DND-41 (cell line): ENCODE measurements around the gene ADRA2B.

Source experiments
- ATAC-seq: fragments of 200-7000 bp; cut with Tn5 transposase; 3 replicates; pipeline ENCODE4 v1.9.1; 2021; ENCODE audit warnings: low read depth; ENCODE audit not compliant: insufficient read depth
- DNase-seq: peaks from one replicate; pipeline ENCODE4 v3.0.0-alpha.2; 2020
- H2AFZ ChIP-seq: 2 replicates; pipeline ENCODE4 v1.6.0; 2012; ENCODE audit warnings: low read depth, low read length
- H3K27ac ChIP-seq: 2 replicates; pipeline ENCODE4 v1.5.1; 2012; ENCODE audit warnings: low read length, inconsistent platforms
- H3K27me3 ChIP-seq: fragments of 200-600 bp; sonication (generic); 2 replicates; pipeline ENCODE4 v1.6.0; 2012; ENCODE audit warnings: low read length, mild to moderate bottlenecking, inconsistent platforms; ENCODE audit not compliant: insufficient read depth, poor library complexity
- H3K36me3 ChIP-seq: 2 replicates; pipeline ENCODE4 v1.5.1; 2012; ENCODE audit warnings: low read length, inconsistent platforms; ENCODE audit not compliant: insufficient read depth
- H3K4me1 ChIP-seq: 2 replicates; pipeline ENCODE4 v1.5.1; 2012; ENCODE audit warnings: mild to moderate bottlenecking, low read length; ENCODE audit not compliant: insufficient read depth
- H3K4me2 ChIP-seq: 2 replicates; pipeline ENCODE4 v1.6.0; 2012; ENCODE audit warnings: mild to moderate bottlenecking, moderate library complexity, low read length, inconsistent platforms; ENCODE audit not compliant: insufficient read depth
- H3K4me3 ChIP-seq, 2 experiments: fragments of 200-600 bp in 1 of 2; shearing (Covaris generic) in 1 of 2; 2 replicates each; pipeline ENCODE4 v1.5.1; 2012 to 2016; ENCODE audit warnings: inconsistent platforms in 2 of 2, low read length in 2 of 2, mild to moderate bottlenecking in 2 of 2, low read depth in 1 of 2, moderate library complexity in 1 of 2
- H3K79me2 ChIP-seq: 2 replicates; pipeline ENCODE4 v1.6.0; 2012; ENCODE audit warnings: low read length, inconsistent platforms; ENCODE audit not compliant: insufficient read depth
- H3K9ac ChIP-seq: 2 replicates; pipeline ENCODE4 v1.6.0; 2012; ENCODE audit warnings: low read depth, mild to moderate bottlenecking, inconsistent platforms, low read length, moderate library complexity
- H3K9me3 ChIP-seq: 2 replicates; pipeline ENCODE4 v1.5.1; 2012; ENCODE audit warnings: low read length, moderate library complexity, mild to moderate bottlenecking, inconsistent platforms; ENCODE audit not compliant: insufficient read depth, severe bottlenecking
- H4K20me1 ChIP-seq: 2 replicates; pipeline ENCODE4 v1.6.0; 2012; ENCODE audit warnings: low read length; ENCODE audit not compliant: insufficient read depth
- CTCF ChIP-seq: IDR thresholded peaks from 2 replicates; pipeline ENCODE4 v1.5.1; 2012; ENCODE audit warnings: borderline replicate concordance, low read length, moderate library complexity, mild to moderate bottlenecking; ENCODE audit not compliant: poor library complexity, severe bottlenecking; ENCODE audit errors: extremely low read depth
- EZH2 ChIP-seq: IDR thresholded peaks from 3 replicates; pipeline ENCODE4 v1.6.1; 2012; ENCODE audit warnings: borderline replicate concordance, low read depth, mild to moderate bottlenecking, moderate library complexity, low read length, inconsistent platforms; ENCODE audit not compliant: severe bottlenecking

The ADRA2B gene

GRCh38 chr2:96135171-96135570 is 18.8 kb upstream of the ADRA2B start:
- ATAC-seq: no peak
- 0 out of 2 replicates have a peak, but pooled peaks cover 5% of the 10 kb centered on the region for H4K20me1 ChIP-seq

GRCh38 chr2:96134421-96134820 is 18.1 kb upstream of the ADRA2B start:
- no peak for TF ChIP-seq EZH2
- no peak for TF ChIP-seq CTCF

More at GRCh38 chr2:96135171-96135570, 18.8 kb upstream of the ADRA2B start:
- Histone ChIP-seq H3K27ac (no peak overlapping the region), H3K4me3 (no peak overlapping the region), H2AFZ (no peak overlapping the region), H3K4me1 (no peaks in the 10 kb centered on the region), H3K27me3 (peaks cover 3% of the 10 kb centered on the region), H3K4me2 (no peak overlapping the region), H3K79me2 (no peaks in the 10 kb centered on the region), H3K9ac (no peak overlapping the region), H3K9me3 (no peaks in the 10 kb centered on the region), H3K36me3 (no peaks in the 10 kb centered on the region)
- TF ChIP-seq EZH2 (no peak), CTCF (no peak)
- no peak for DNase-seq

GRCh38 chr2:96131813-96132745 is 15.7 kb upstream of the ADRA2B start:
- H3K4me2 ChIP-seq: no peak overlapping the region
- no peak for ATAC-seq
- no peak overlapping the region for H2AFZ ChIP-seq

More at GRCh38 chr2:96134421-96134820, 18.1 kb upstream of the ADRA2B start:
- Histone ChIP-seq H3K4me2 (no peak overlapping the region), H3K27ac (no peak overlapping the region), H3K27me3 (peaks cover 3% of the 10 kb centered on the region), H3K9me3 (no peaks in the 10 kb centered on the region), H2AFZ (no peak overlapping the region), H3K9ac (no peak overlapping the region), H3K36me3 (no peaks in the 10 kb centered on the region), H4K20me1 (0 out of 2 replicates have a peak, but pooled peaks cover 5% of the 10 kb centered on the region), H3K4me3 (no peak overlapping the region), H3K4me1 (no peaks in the 10 kb centered on the region), H3K79me2 (no peaks in the 10 kb centered on the region)
- DNase-seq (no peak), ATAC-seq (no peak)

More at GRCh38 chr2:96131813-96132745, 15.7 kb upstream of the ADRA2B start:
- H3K9me3 ChIP-seq: no peaks in the 10 kb centered on the region
- no peaks in the 10 kb centered on the region for H3K36me3 ChIP-seq
- H3K4me3 ChIP-seq: no peak overlapping the region
- 0 out of 2 replicates have a peak, but pooled peaks cover 5% of the 10 kb centered on the region for H4K20me1 ChIP-seq
- DNase-seq: no peak
- no peaks in the 10 kb centered on the region for H3K79me2 ChIP-seq
- H3K9ac ChIP-seq: no peak overlapping the region
- no peak for TF ChIP-seq CTCF
- no peak for TF ChIP-seq EZH2
- no peak overlapping the region for H3K27ac ChIP-seq
- H3K4me1 ChIP-seq: no peaks in the 10 kb centered on the region
- H3K27me3 ChIP-seq: peaks cover 3% of the 10 kb centered on the region
